RPMI7951 (cell line): ENCODE measurements around the gene CTU1. TPM values are rescaled to one million over a fixed set of nuclear protein-coding genes. Genes with fewer than 3 reads are reported as not detected.

Source experiments
- total RNA-seq: library from RNA; depleted of rRNA; stranded (reverse); fragments of >200 nt; shearing (Covaris generic); gene quantifications from 2 replicates; pipeline ENCODE4 v1.2.3, GENCODE V29; 2014; rRNA removed

CTU1 gene
- total RNA-seq, 1 experiment from 2014 or later: 3.6 TPM

Other genes with a start within 250 kb of the CTU1 start
- gene KLK2, start 235.0 kb downstream of the CTU1 start, total RNA-seq: not detected in 2 replicates
- gene KLK4, start 197.0 kb downstream of the CTU1 start, total RNA-seq: not detected in 2 replicates
- not detected in 2 replicates for gene KLK5, start 155.4 kb downstream of the CTU1 start, total RNA-seq
- not detected in 2 replicates for gene KLK6, start 138.8 kb downstream of the CTU1 start, total RNA-seq
- not detected in 2 replicates for gene KLK7, start 124.5 kb downstream of the CTU1 start, total RNA-seq
- gene KLK8, start 106.8 kb downstream of the CTU1 start, total RNA-seq: not detected in 2 replicates
- not detected in 2 replicates for gene KLK10, start 88.7 kb downstream of the CTU1 start, total RNA-seq
- gene KLK11, start 81.8 kb downstream of the CTU1 start, total RNA-seq: not detected in 2 replicates
- not detected in 2 replicates for gene KLK12, start 73.4 kb downstream of the CTU1 start, total RNA-seq
- gene KLK13, start 43.3 kb downstream of the CTU1 start, total RNA-seq: not detected in 2 replicates
- gene KLK14, start 25.5 kb downstream of the CTU1 start, total RNA-seq: not detected in 2 replicates
- gene SIGLEC9, start 16.5 kb upstream of the CTU1 start, total RNA-seq: 0.10 TPM in 1 of 2 replicates, not detected in the other
- gene SIGLEC7, start 33.9 kb upstream of the CTU1 start, total RNA-seq: not detected in 2 replicates
- 2.1 and 2.4 TPM in 2 replicates for gene CD33, start 116.7 kb upstream of the CTU1 start, total RNA-seq
- not detected in 2 replicates for gene SIGLECL1, start 142.7 kb upstream of the CTU1 start, total RNA-seq
- gene IGLON5, start 203.2 kb upstream of the CTU1 start, total RNA-seq: not detected in 2 replicates
- 1.3 and 1.7 TPM in 2 replicates for gene VSIG10L, start 233.7 kb upstream of the CTU1 start, total RNA-seq